Colonic mucosa (tissue), 4 donors: ENCODE data around the gene TBC1D5. TPM values are rescaled to one million over a fixed set of nuclear protein-coding genes. Genes with fewer than 3 reads are reported as not detected.

Experiments used
- DNase-seq: peaks from one replicate; pipeline ENCODE4 v3.0.0-alpha.2; 2020
- H3K27ac ChIP-seq: fragments of 200-600 bp; one replicate; pipeline ENCODE4 v1.8.0; 2021
- H3K27me3 ChIP-seq: fragments of 200-600 bp; one replicate; pipeline ENCODE4 v1.8.0; 2021
- H3K36me3 ChIP-seq: fragments of 200-600 bp; one replicate; pipeline ENCODE4 v1.8.0; 2021
- H3K4me1 ChIP-seq: fragments of 200-600 bp; one replicate; pipeline ENCODE4 v1.8.0; 2021; ENCODE audit warnings: mild to moderate bottlenecking
- H3K4me3 ChIP-seq: fragments of 200-600 bp; one replicate; pipeline ENCODE4 v1.8.0; 2021
- H3K9ac ChIP-seq, 2 donors: one replicate each; pipeline ENCODE4 v1.7.0; 2013; ENCODE audit warnings: control low read depth in 2 of 2, low read depth in 2 of 2, low read length in 2 of 2
- H3K9me3 ChIP-seq: fragments of 200-600 bp; one replicate; pipeline ENCODE4 v1.8.0; 2021
- CTCF ChIP-seq: fragments of 200-600 bp; IDR thresholded peaks from one replicate; pipeline ENCODE4 v1.8.0; 2022; ENCODE audit warnings: antibody characterized with exemption, mild to moderate bottlenecking
- intact Hi-C: fragments of 100-400 bp; cut with DNase I; formaldehyde crosslinking; loops from one replicate; pipeline ENCODE4 v1.14.1; 2022
- total RNA-seq, 2 donors: library from RNA; stranded (reverse); fragmentation: NEBNext Ultra II Directional in 1 of 2; extraction: Animal tissue kit (Norgen Biotek cat#: 25700) in 1 of 2; gene quantifications; one replicate each; pipeline ENCODE4 v1.2.1, GENCODE V29; 2021
- donor health status: healthy.
- donor health status: DM: no; HTN: no; CAD: no.
- donor health status: DM: no; HTN: no; CAD: no.

Gene TBC1D5
- total RNA-seq, 2 donors from 2014 or later = 29.9 to 31.2 TPM

DNA sequence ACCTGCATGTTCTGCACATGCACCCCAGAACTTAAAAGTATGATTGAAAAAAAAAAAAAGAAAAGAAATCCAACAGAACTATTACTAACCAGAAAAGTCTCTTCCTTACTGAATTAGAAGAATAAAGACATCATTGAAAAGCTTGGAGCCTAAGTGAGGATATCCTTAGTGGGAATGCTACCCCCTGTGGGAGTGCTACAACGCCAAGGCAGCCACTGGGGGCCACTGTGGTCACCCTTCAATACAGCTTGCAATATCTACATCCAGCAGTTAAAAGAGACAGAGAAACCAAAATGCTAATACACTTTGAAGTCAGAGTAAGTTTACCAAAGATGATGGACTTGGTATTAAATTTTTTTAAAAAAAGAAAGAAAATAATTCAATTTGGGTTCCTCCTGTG, 565.7 kb downstream of the TBC1D5 start:
- Histone ChIP-seq H3K36me3 (no peaks in the 10 kb centered on the region), H3K9me3 (no peaks in the 10 kb centered on the region), H3K4me1 (no peaks in the 10 kb centered on the region), H3K4me3 (no peak overlapping the region), H3K27me3 (no peaks in the 10 kb centered on the region), H3K9ac (no peak overlapping the region), H3K27ac (no peak overlapping the region)
- no peak for DNase-seq
- no peak for TF ChIP-seq CTCF
- intact Hi-C loops = no loop called here

GRCh38 chr3:17175187-17175807, 567.1 kb downstream of the TBC1D5 start:
- Histone ChIP-seq H3K4me3 (no peak overlapping the region), H3K9me3 (no peaks in the 10 kb centered on the region), H3K36me3 (no peaks in the 10 kb centered on the region), H3K9ac (no peak overlapping the region), H3K27ac (no peak overlapping the region), H3K4me1 (no peaks in the 10 kb centered on the region), H3K27me3 (no peaks in the 10 kb centered on the region)
- no peak for TF ChIP-seq CTCF
- no peak for DNase-seq
- intact Hi-C loops = no loop called here

DNA sequence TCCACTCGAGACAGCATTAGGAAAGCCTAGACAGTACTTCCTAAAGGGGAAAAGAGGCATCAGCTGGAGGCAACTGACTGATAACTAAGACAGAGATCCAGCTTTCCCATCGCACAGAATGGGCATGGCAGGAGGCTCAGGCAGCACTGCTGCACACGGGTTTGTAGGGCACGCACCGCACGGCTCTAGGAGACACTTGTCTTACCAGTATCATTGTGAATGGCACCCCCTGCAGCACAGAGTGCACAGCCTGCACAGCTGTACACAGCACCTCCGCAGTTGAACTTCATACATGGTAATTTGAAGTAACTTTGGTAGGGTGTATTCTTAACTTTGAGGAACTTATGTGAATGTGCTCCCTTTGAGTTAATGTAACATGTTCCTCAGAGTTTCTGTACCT, 576.1 kb downstream of the TBC1D5 start:
- Histone ChIP-seq H3K36me3 (no peaks in the 10 kb centered on the region), H3K27me3 (no peaks in the 10 kb centered on the region), H3K4me1 (no peaks in the 10 kb centered on the region), H3K4me3 (no peak overlapping the region), H3K27ac (no peak overlapping the region), H3K9me3 (no peaks in the 10 kb centered on the region), H3K9ac (no peak overlapping the region)
- intact Hi-C loops = no loop called here
- TF ChIP-seq CTCF = no peak
- no peak for DNase-seq

GRCh38 chr3:17162116-17162515, 580.3 kb downstream of the TBC1D5 start:
- TF ChIP-seq CTCF = no peak

GRCh38 chr3:17160597-17160996, 581.8 kb downstream of the TBC1D5 start:
- Histone ChIP-seq H3K9ac (no peak overlapping the region), H3K36me3 (no peaks in the 10 kb centered on the region)
- intact Hi-C loops = no loop called here

More at GRCh38 chr3:17162116-17162515, 580.3 kb downstream of the TBC1D5 start:
- intact Hi-C loops = no loop called here
- H3K27me3 ChIP-seq = no peaks in the 10 kb centered on the region
- DNase-seq = no peak
- no peaks in the 10 kb centered on the region for H3K4me1 ChIP-seq
- H3K9ac ChIP-seq = no peak overlapping the region
- H3K9me3 ChIP-seq = no peaks in the 10 kb centered on the region
- H3K4me3 ChIP-seq = no peak overlapping the region
- H3K27ac ChIP-seq = no peak overlapping the region
- no peaks in the 10 kb centered on the region for H3K36me3 ChIP-seq

More at GRCh38 chr3:17160597-17160996, 581.8 kb downstream of the TBC1D5 start:
- no peak for TF ChIP-seq CTCF
- no peaks in the 10 kb centered on the region for H3K9me3 ChIP-seq
- no peak overlapping the region for H3K4me3 ChIP-seq
- no peaks in the 10 kb centered on the region for H3K27me3 ChIP-seq
- DNase-seq = no peak
- H3K4me1 ChIP-seq = no peaks in the 10 kb centered on the region
- H3K27ac ChIP-seq = no peak overlapping the region
